Forelimb muscle (tissue), 1 donor: ENCODE data around the gene SPDYC. TPM values are rescaled to one million over a fixed set of nuclear protein-coding genes. Genes with fewer than 3 reads are reported as not detected.
"Not testable (repeated sequence)": the region's sequence is repeated elsewhere in the genome, so short reads cannot be mapped to it uniquely, and the experiment has no call there.

ENCODE experiments used
- DNase-seq: peaks from one replicate; pipeline ENCODE4 v3.0.0-alpha.2; 2013; ENCODE audit warnings: low read depth
- polyA plus RNA-seq: library from polyadenylated mRNA; unstranded; fragments of 120-200 nt; gene quantifications from one replicate; pipeline ENCODE4 v1.2.1, GENCODE V29; 2013; ENCODE audit not compliant: insufficient read length

SPDYC gene
- polyA plus RNA-seq, 1 donor = not detected

- peak; percentile 73 for DNase-seq
These were observed 35.6 kb upstream of the SPDYC start, which contains the start of gene SYVN1 for GRCh38 chr11:65134240-65134951. Gene SYVN1 (minus strand): TSS chr11:65134519. CDS start chr11:65133601, 918 bp downstream.

- DNase-seq = peak; percentile 86
These were observed 34.9 kb upstream of the SPDYC start for GRCh38 chr11:65134952-65135632.

GRCh38 chr11:65135633-65136145, 34.3 kb upstream of the SPDYC start:
- DNase-seq = no peak

- no peak for DNase-seq
These were observed 33.4 kb upstream of the SPDYC start for GRCh38 chr11:65136515-65137096.

- DNase-seq = no peak
These were observed 28.0 kb upstream of the SPDYC start for GRCh38 chr11:65141896-65142494.

GRCh38 chr11:65147352-65148075, 22.5 kb upstream of the SPDYC start:
- DNase-seq = no peak

GRCh38 chr11:65148657-65149056, 21.4 kb upstream of the SPDYC start:
- DNase-seq = no peak

- not testable (repeated sequence) for DNase-seq
These were observed 19.9 kb upstream of the SPDYC start for GRCh38 chr11:65150131-65150508.

GRCh38 chr11:65150509-65151299, 19.3 kb upstream of the SPDYC start:
- no peak for DNase-seq

GRCh38 chr11:65151331-65151899, 18.6 kb upstream of the SPDYC start:
- no peak for DNase-seq

- DNase-seq = no peak
These were observed 17.9 kb upstream of the SPDYC start for GRCh38 chr11:65152122-65152521.

GRCh38 chr11:65156256-65156655, 13.8 kb upstream of the SPDYC start:
- DNase-seq = no peak

- no peak for DNase-seq
These were observed 13.1 kb upstream of the SPDYC start for GRCh38 chr11:65156926-65157325.

- DNase-seq = no peak
These were observed 12.7 kb upstream of the SPDYC start for GRCh38 chr11:65157336-65157735.

- DNase-seq = no peak
These were observed 11.0 kb upstream of the SPDYC start for GRCh38 chr11:65159012-65159411.

GRCh38 chr11:65160643-65161042, 9.4 kb upstream of the SPDYC start:
- no peak for DNase-seq

GRCh38 chr11:65163684-65164083, 6.3 kb upstream of the SPDYC start:
- DNase-seq = no peak

- no peak for DNase-seq
These were observed 4.4 kb upstream of the SPDYC start for GRCh38 chr11:65165410-65166317.

- DNase-seq = no peak
These were observed 3.1 kb upstream of the SPDYC start for GRCh38 chr11:65166893-65167292.
